Measurements from ENCODE around the gene SLCO3A1. TPM values are rescaled to one million over a fixed set of nuclear protein-coding genes. Genes with fewer than 3 reads are reported as not detected.

Gene SLCO3A1
- total and polyA plus RNA-seq, 4 donors = 1.6 to 3.6 (median 2.4) TPM

GRCh38 chr15:92047900-92048299 is 194.4 kb downstream of the SLCO3A1 start:
- no peak for DNase-seq (ENCODE audit: low spot score)

More at GRCh38 chr15:92047900-92048299, 194.4 kb downstream of the SLCO3A1 start:
- Histone ChIP-seq H3K27ac (ENCODE audit: low read depth in 1 of 2, low read length in 2 of 2) (no peak overlapping the region), H3K9ac (ENCODE audit: low read depth in 1 of 2, low read length in 2 of 2) (no peak overlapping the region), H3K36me3 (ENCODE audit: control insufficient read depth in 4 of 4, insufficient read depth in 3 of 4, low read depth in 1 of 4, low read length in 3 of 4) (no peaks in the 10 kb centered on the region), H3K4me3 (ENCODE audit: low read depth in 1 of 3, low read length in 3 of 3) (no peak overlapping the region), H3K9me3 (ENCODE audit: control insufficient read depth in 4 of 4, low read length in 3 of 4) (no peaks in the 10 kb centered on the region), H3K4me1 (ENCODE audit: control insufficient read depth in 4 of 4, insufficient read depth in 4 of 4, low read length in 3 of 4) (peaks cover 0 to 7% (median 2%) of the 10 kb centered on the region in 4 donors), H3K27me3 (ENCODE audit: control insufficient read depth in 4 of 4, insufficient read depth in 4 of 4, low read length in 3 of 4) (no peaks in the 10 kb centered on the region)
- TF ChIP-seq TAF1 (conservative IDR thresholded peaks at IDR 0.05) = no peak
- TF ChIP-seq MAX (IDR thresholded peaks at IDR 0.05) = no peak
- TF ChIP-seq FOXA2 (IDR thresholded peaks at IDR 0.05) = no peak
- no peak for TF ChIP-seq GABPA (IDR thresholded peaks at IDR 0.05 in 1 of 2, conservative IDR thresholded peaks at IDR 0.05 in 1 of 2)
- no peak for TF ChIP-seq HNF4A (conservative IDR thresholded peaks at IDR 0.05)
- TF ChIP-seq HNF4G (IDR thresholded peaks at IDR 0.05) = no peak
- TF ChIP-seq EGR1 (IDR thresholded peaks at IDR 0.05; ENCODE audit: low read depth in 2 of 2) = no peak
- TF ChIP-seq REST (IDR thresholded peaks at IDR 0.05) = no peak
- no peak for TF ChIP-seq FOXA1 (IDR thresholded peaks at IDR 0.05)
- TF ChIP-seq RAD21 (IDR thresholded peaks at IDR 0.05) = no peak
- TF ChIP-seq, protein P1, sequence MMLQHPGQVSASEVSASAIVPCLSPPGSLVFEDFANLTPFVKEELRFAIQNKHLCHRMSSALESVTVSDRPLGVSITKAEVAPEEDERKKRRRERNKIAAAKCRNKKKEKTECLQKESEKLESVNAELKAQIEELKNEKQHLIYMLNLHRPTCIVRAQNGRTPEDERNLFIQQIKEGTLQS (IDR thresholded peaks at IDR 0.05) = no peak
- TF ChIP-seq RXRA (IDR thresholded peaks at IDR 0.05) = no peak
- TF ChIP-seq YY1 (IDR thresholded peaks at IDR 0.05) = no peak
- TF ChIP-seq NR2F2 (IDR thresholded peaks at IDR 0.05) = no peak
- TF ChIP-seq CTCF (IDR thresholded peaks at IDR 0.05; ENCODE audit: low read depth, low read length, missing input control) = no peak
- TF ChIP-seq, protein P2, sequence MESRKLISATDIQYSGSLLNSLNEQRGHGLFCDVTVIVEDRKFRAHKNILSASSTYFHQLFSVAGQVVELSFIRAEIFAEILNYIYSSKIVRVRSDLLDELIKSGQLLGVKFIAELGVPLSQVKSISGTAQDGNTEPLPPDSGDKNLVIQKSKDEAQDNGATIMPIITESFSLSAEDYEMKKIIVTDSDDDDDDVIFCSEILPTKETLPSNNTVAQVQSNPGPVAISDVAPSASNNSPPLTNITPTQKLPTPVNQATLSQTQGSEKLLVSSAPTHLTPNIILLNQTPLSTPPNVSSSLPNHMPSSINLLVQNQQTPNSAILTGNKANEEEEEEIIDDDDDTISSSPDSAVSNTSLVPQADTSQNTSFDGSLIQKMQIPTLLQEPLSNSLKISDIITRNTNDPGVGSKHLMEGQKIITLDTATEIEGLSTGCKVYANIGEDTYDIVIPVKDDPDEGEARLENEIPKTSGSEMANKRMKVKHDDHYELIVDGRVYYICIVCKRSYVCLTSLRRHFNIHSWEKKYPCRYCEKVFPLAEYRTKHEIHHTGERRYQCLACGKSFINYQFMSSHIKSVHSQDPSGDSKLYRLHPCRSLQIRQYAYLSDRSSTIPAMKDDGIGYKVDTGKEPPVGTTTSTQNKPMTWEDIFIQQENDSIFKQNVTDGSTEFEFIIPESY (IDR thresholded peaks at IDR 0.05) = no peak
- TF ChIP-seq SP1 (IDR thresholded peaks at IDR 0.05) = no peak
- 95% methylated on average over 4 of the region's 4 CpGs for WGBS
